GM12878 (cell line): ENCODE measurements around the gene NUPR1. TPM values are rescaled to one million over a fixed set of nuclear protein-coding genes. Genes with fewer than 3 reads are reported as not detected.

Experiments
- ATAC-seq: fragments of 200-7000 bp; cut with Tn5 transposase; 3 replicates; pipeline ENCODE4 v1.9.1; 2020; ENCODE audit warnings: mild to moderate bottlenecking, moderate library complexity
- BruUV-seq: library from RNA; stranded (reverse); fragments of 400-500 nt; replicated peaks from 2 replicates; lab custom pipeline; 2021; lab: Mats Ljungman, UMichigan
- CTCF ChIA-PET: fragments of 300-600 bp; sonication (Branson Sonifier 250); formaldehyde crosslinking; extraction: SDS; loops from one replicate; lab custom pipeline; 2021; ENCODE audit warnings: inconsistent platforms; lab: Yijun Ruan, JAX
- POLR2A ChIA-PET: fragments of 350-600 bp; formaldehyde crosslinking; extraction: SDS; loops from one replicate; lab custom pipeline; 2021; ENCODE audit warnings: inconsistent platforms; lab: Charles Lee
- RAD21 ChIA-PET: fragments of 300-600 bp; sonication (Branson Sonifier 250); formaldehyde crosslinking; loops from one replicate; lab custom pipeline; 2023; ENCODE audit warnings: antibody characterized with exemption; ENCODE audit not compliant: unreplicated experiment; lab: Charles Lee
- SMC1A ChIA-PET: fragments of 300-600 bp; sonication (Branson Sonifier 250); formaldehyde crosslinking; loops from one replicate; lab custom pipeline; 2023; ENCODE audit not compliant: unreplicated experiment, uncharacterized antibody; lab: Charles Lee
- DNase-seq: peaks from one replicate; pipeline ENCODE4 v3.0.0-alpha.2; 2011; ENCODE audit warnings: low read depth, low spot score
- FAIRE-seq: peaks from 3 replicates; lab custom pipeline; 2011; peaks lifted over from hg19 to GRCh38; lab: Jason Lieb, UNC
- H2AFZ ChIP-seq: 2 replicates; pipeline ENCODE4 v1.6.0; 2011; ENCODE audit warnings: low read depth, low read length, control low read depth; ENCODE audit not compliant: control insufficient read depth
- H3K27ac ChIP-seq: 2 replicates; pipeline ENCODE4 v1.5.1; 2011; ENCODE audit warnings: control low read depth; ENCODE audit not compliant: control insufficient read depth, insufficient read depth
- H3K27me3 ChIP-seq, 2 experiments: replicated peaks in 1 of 2; 2 replicates each; pipeline versions ENCODE4 v1.6.0 to v1.6.1; 2011; ENCODE audit warnings: low read length in 1 of 2; ENCODE audit not compliant: control insufficient read depth in 2 of 2, insufficient read depth in 2 of 2
- H3K36me3 ChIP-seq, 2 experiments: 2 replicates each; pipeline ENCODE4 v1.5.1; 2011; ENCODE audit warnings: low read length in 1 of 2; ENCODE audit not compliant: control insufficient read depth in 2 of 2, insufficient read depth in 2 of 2
- H3K4me1 ChIP-seq: 2 replicates; pipeline ENCODE4 v1.6.1; 2011; ENCODE audit warnings: mild to moderate bottlenecking, low read length, moderate library complexity, mixed read lengths; ENCODE audit not compliant: control insufficient read depth, insufficient read depth
- H3K4me2 ChIP-seq: 2 replicates; pipeline ENCODE4 v1.6.0; 2011; ENCODE audit warnings: control low read depth; ENCODE audit not compliant: control insufficient read depth, insufficient read depth
- H3K4me3 ChIP-seq: fragments of 200-600 bp; sonication (generic); 2 replicates; pipeline ENCODE4 v1.5.1; 2016
- H3K79me2 ChIP-seq: 2 replicates; pipeline ENCODE4 v1.6.0; 2011; ENCODE audit warnings: low read length; ENCODE audit not compliant: control insufficient read depth, insufficient read depth
- H3K9ac ChIP-seq: 2 replicates; pipeline ENCODE4 v1.8.0; 2011; ENCODE audit warnings: low read length, control low read depth, mixed read lengths; ENCODE audit not compliant: control insufficient read depth, insufficient read depth
- H3K9me3 ChIP-seq: replicated peaks from 3 replicates; pipeline ENCODE4 v1.5.1; 2011; ENCODE audit warnings: mild to moderate bottlenecking, low read length; ENCODE audit not compliant: control insufficient read depth, insufficient read depth
- H4K20me1 ChIP-seq: 2 replicates; pipeline ENCODE4 v1.6.0; 2011; ENCODE audit not compliant: control insufficient read depth, insufficient read depth
- CHD4 ChIP-seq: fragments of 200-600 bp; sonication (generic); IDR thresholded peaks from 2 replicates; pipeline ENCODE4 v1.6.1; 2016; ENCODE audit warnings: mild to moderate bottlenecking
- CREB1 ChIP-seq: IDR thresholded peaks from 2 replicates; pipeline ENCODE4 v1.6.1; 2012; ENCODE audit warnings: low read depth, mild to moderate bottlenecking, inconsistent platforms
- HDAC2 ChIP-seq: fragments of 200-600 bp; sonication (generic); IDR thresholded peaks from 2 replicates; pipeline ENCODE4 v1.6.1; 2017
- KAT2A ChIP-seq: conservative IDR thresholded peaks from 2 replicates; pipeline ENCODE4 v1.6.1; 2011; ENCODE audit warnings: low read depth, low read length; ENCODE audit not compliant: control insufficient read depth
- NFYA ChIP-seq: IDR thresholded peaks from 2 replicates; pipeline ENCODE4 v1.6.1; 2011; ENCODE audit warnings: low read depth, mild to moderate bottlenecking, low read length, improper control_type of control experiment, borderline replicate concordance
- POU2F2 ChIP-seq: IDR thresholded peaks from 3 replicates; pipeline ENCODE4 v1.6.1; 2011; ENCODE audit warnings: low read depth, mild to moderate bottlenecking, low read length, borderline replicate concordance
- SP1 ChIP-seq: IDR thresholded peaks from one replicate; pipeline ENCODE4 v1.6.1; 2011; ENCODE audit warnings: low read depth, low read length
- SREBF1 ChIP-seq: IDR thresholded peaks from 2 replicates; pipeline ENCODE4 v1.6.1; 2012; ENCODE audit warnings: mild to moderate bottlenecking, low read length
- SRF ChIP-seq, 2 experiments: IDR thresholded peaks; 2 replicates each; pipeline ENCODE4 v1.6.1; 2011; ENCODE audit warnings: low read depth in 2 of 2, low read length in 2 of 2, mild to moderate bottlenecking in 1 of 2, moderate library complexity in 1 of 2
- ZNF384 ChIP-seq: IDR thresholded peaks from 2 replicates; pipeline ENCODE4 v1.6.1; 2012; ENCODE audit warnings: low read depth, mild to moderate bottlenecking, low read length, improper control_type of control experiment, borderline replicate concordance
- WGBS: methylation state at CpG from one replicate; pipeline ENCODE4 v1.1.6; 2016; ENCODE audit warnings: low lambda C conversion rate; ENCODE audit not compliant: insufficient replicate concordance, insufficient coverage; ENCODE audit errors: missing lambda C conversion rate; 5-methylcytosine and 5-hydroxymethylcytosine counted together
- in situ Hi-C: fragments of 300-500 bp; cut with MboI; formaldehyde crosslinking; loops from 9 replicates; pipeline ENCODE4 v1.14.3; 2018; ENCODE audit warnings: mixed read lengths
- intact Hi-C: fragments of 100-400 bp; cut with micrococcal nuclease; formaldehyde crosslinking; loops from one replicate; pipeline ENCODE4 v1.14.2; 2022; ENCODE audit not compliant: unreplicated experiment
- polyA plus RNA-seq, 11 experiments: library from polyadenylated mRNA; depleted of rRNA in 4 of 11; unstranded in 6 of 11; stranded (reverse) in 5 of 11; fragments of >200 nt; fragmentation: Nextera tagmentation in 4 of 11; fragmentation: Illumina TruSeq in 1 of 11; extraction: Ambion mirVana in 4 of 11; extraction: Trizol in 1 of 11; gene quantifications; 1 replicate in 1 of 11; 2 replicates in 10 of 11; pipeline versions ENCODE4 v1.2.1 to v1.2.3, GENCODE V29; 2011 to 2016; ENCODE audit warnings: inconsistent platforms in 2 of 11, missing spikeins in 2 of 11, low read depth in 1 of 11
- total RNA-seq, 4 experiments: library from RNA; depleted of rRNA in 3 of 4; stranded (reverse); fragments of >200 nt in 3 of 4; fragmentation: Illumina TruSeq in 1 of 4; extraction: Trizol in 1 of 4; gene quantifications; 2 replicates each; pipeline versions ENCODE4 v1.2.1 to v1.2.3, GENCODE V29; 2013 to 2021
- TF ChIP-seq, protein P1 (sequence below): IDR thresholded peaks from 2 replicates; pipeline ENCODE4 v1.6.1; 2011; ENCODE audit warnings: low read depth, low read length, improper control_type of control experiment, borderline replicate concordance
- TF ChIP-seq, protein P2 (sequence below): fragments of 450-650 bp; IDR thresholded peaks from 2 replicates; pipeline ENCODE4 v1.6.1; 2016; ENCODE audit warnings: mild to moderate bottlenecking

Gene NUPR1
- total and polyA plus RNA-seq, 10 of the 15 experiments (the other 5 are each of a cell fraction or from before 2014, with no cell fraction given) = 0.04 to 0.78 (median 0.17) TPM; not detected in 2

DNA sequence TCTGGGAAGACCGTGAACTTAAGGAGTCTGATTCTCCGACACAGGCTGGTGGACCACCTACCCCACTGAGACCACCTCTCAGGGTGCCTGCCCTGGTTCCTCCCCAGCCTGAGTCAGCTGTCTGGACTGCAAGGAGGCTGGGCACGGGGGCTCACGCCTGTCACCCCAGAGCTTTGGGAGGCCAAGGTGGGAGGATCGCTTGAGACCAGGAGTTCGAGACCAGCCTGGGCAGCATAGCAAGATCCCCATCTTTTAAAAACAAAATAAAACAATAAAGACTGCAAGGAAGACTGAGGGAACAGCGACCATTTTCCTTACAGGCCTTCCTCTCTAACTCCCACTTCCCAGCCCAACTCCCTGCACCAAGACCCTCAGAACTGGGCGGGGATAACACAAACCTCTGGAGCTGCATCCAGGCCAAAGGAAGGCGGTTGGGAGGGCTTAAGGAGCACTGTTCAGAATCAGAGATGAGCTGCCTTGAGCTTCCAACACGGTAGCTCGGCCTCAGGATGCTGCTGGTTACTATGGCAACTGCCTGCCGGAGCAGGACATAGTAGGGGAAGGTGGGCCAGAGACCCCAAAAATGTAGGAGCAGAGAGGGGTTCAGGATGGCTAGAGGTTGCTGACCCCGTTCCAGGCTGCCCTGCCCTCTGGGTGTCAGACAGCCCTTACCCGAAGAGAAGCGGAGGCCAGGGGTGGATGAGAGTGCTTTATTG, 40.0 kb downstream of the NUPR1 start:
- Histone ChIP-seq H3K27ac (no peak overlapping the region), H3K4me2 (no peak overlapping the region), H3K9ac (no peak overlapping the region), H3K4me1 (peaks cover 23% of the 10 kb centered on the region), H3K4me3 (no peak overlapping the region), H2AFZ (no peak overlapping the region), H3K27me3 (no peaks in the 10 kb centered on the region), H3K79me2 (no peaks in the 10 kb centered on the region), H3K9me3 (no peaks in the 10 kb centered on the region), H4K20me1 (no peaks in the 10 kb centered on the region), H3K36me3 (no peaks in the 10 kb centered on the region)
- ChIA-PET POLR2A (no interaction called here), CTCF (no interaction called here), RAD21 (no interaction called here), SMC1A (no interaction called here)
- intact Hi-C loops (loop anchor here (10.0 kb wide), 1 partner anchor 426 kb away; the partner anchor contains the start of gene RABEP2), in situ Hi-C loops (no loop called here)
- no peak for DNase-seq
- ATAC-seq = no peak
- FAIRE-seq = no peak
- BruUV-seq = no TSS peak
- WGBS = 71% methylated on average over 15 of the region's 15 CpGs
- TF ChIP-seq HDAC2 (no peak), ZNF384 (no peak), SP1 (no peak), NFYA (no peak)

DNA sequence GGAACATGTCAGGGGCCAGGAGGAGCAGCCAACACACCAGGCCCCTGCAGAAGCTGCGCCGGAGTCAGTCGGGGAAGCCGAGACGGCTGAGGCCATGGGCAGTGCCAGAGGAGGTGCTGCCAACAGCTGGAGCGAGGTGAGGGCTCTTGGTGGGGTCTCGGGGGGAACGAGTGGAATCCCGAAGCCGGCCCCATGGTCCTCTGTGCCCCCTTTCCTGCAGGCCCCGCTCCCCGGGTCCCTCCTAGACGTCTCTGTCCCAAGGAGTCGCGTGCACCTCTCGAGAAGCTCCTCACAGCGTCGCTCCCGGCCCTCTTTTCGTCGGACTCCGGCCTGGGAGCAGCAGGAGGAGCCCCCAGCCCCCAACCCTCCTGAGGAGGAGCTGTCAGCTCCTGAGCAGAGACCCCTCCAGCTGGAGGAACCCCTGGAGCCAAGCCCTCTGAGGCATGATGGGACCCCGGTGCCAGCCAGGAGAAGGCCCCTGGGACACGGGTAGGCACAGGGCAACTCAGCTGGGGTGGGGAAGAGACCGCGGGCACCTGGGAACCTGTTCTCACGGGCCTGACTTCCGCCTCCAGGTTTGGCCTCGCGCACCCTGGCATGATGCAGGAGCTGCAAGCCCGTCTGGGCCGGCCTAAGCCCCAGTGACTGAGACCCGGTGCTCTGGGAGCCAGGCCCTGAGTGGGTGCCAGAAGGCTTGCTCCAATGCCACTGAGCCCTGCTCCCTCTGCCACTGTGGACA, 40.7 kb downstream of the NUPR1 start:
- no peaks in the 10 kb centered on the region for H4K20me1 ChIP-seq
- 87% methylated on average over 29 of the region's 33 CpGs for WGBS
- no peak for DNase-seq
- no peak overlapping the region for H2AFZ ChIP-seq
- no TSS peak for BruUV-seq
- ATAC-seq = no peak
- ChIA-PET RAD21 (no interaction called here), POLR2A (no interaction called here), CTCF (no interaction called here), SMC1A (no interaction called here)
- no peak overlapping the region for H3K4me2 ChIP-seq
- in situ Hi-C loops = no loop called here
- H3K36me3 ChIP-seq = no peaks in the 10 kb centered on the region
- H3K9me3 ChIP-seq = no peaks in the 10 kb centered on the region
- no peaks in the 10 kb centered on the region for H3K27me3 ChIP-seq
- H3K79me2 ChIP-seq = no peaks in the 10 kb centered on the region
- intact Hi-C loops = loop anchor here (10.0 kb wide), 1 partner anchor 427 kb away; the partner anchor contains the start of gene RABEP2
- peaks cover 31% of the 10 kb centered on the region for H3K4me1 ChIP-seq
- no peak overlapping the region for H3K9ac ChIP-seq
- H3K4me3 ChIP-seq = no peak overlapping the region
- no peak overlapping the region for H3K27ac ChIP-seq
- no peak for FAIRE-seq
- TF ChIP-seq, protein P1, sequence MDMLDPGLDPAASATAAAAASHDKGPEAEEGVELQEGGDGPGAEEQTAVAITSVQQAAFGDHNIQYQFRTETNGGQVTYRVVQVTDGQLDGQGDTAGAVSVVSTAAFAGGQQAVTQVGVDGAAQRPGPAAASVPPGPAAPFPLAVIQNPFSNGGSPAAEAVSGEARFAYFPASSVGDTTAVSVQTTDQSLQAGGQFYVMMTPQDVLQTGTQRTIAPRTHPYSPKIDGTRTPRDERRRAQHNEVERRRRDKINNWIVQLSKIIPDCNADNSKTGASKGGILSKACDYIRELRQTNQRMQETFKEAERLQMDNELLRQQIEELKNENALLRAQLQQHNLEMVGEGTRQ = no peak
- TF ChIP-seq SREBF1 (no peak), KAT2A (no peak), SRF (IDR thresholded peaks at IDR 0.05; ENCODE audit: low read depth in 2 of 2, low read length in 2 of 2) (no peak), CHD4 (no peak), POU2F2 (no peak), CREB1 (no peak)
- TF ChIP-seq, protein P2, sequence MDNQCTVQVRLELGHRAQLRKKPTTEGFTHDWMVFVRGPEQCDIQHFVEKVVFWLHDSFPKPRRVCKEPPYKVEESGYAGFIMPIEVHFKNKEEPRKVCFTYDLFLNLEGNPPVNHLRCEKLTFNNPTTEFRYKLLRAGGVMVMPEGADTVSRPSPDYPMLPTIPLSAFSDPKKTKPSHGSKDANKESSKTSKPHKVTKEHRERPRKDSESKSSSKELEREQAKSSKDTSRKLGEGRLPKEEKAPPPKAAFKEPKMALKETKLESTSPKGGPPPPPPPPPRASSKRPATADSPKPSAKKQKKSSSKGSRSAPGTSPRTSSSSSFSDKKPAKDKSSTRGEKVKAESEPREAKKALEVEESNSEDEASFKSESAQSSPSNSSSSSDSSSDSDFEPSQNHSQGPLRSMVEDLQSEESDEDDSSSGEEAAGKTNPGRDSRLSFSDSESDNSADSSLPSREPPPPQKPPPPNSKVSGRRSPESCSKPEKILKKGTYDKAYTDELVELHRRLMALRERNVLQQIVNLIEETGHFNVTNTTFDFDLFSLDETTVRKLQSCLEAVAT = no peak
